ENCODE results near the gene ELAC1. TPM values are rescaled to one million over a fixed set of nuclear protein-coding genes. Genes with fewer than 3 reads are reported as not detected.

Gene ELAC1
- total RNA-seq, 1 experiment from 2014 or later: 4.4 TPM

DNA sequence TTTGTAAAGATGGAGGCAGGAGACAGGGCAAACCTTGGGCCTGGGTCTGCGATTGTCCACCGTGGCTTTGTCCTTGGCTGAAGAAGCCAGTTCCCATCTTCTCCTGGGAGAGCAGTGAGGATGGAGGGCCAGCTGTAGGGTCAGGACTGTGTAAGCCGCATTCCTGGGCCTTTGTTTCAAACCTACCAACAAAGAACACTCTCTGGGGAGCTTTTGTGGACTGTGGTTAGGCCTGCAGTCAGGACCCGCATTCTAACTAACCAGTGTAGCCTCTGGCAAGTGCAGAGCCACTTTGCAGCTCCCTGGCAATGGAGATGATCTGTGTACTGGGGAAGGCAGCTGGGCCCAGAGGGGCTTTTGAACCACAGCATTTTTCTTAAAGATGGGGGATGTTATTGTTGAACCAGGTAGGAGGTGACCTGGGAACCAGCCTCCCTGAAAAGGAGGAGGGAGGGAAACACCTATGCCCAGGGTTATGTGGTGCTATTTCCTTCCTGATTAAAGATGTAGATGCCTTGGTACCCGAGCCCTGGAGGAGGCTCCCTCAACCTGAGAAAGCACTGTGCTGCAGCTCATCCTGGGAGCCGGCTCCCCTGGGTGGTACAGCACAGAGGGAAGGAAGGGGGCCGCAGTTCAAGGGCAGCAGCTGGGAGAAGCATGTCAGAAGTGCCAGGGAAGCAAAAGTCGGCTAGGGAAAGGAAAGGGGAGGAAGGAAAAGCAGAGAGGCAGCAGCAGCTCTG, 49.5 kb downstream of the ELAC1 start:
- Histone ChIP-seq H3K9me2 (replicated peaks; ENCODE audit: low read length) (no peaks in the 10 kb centered on the region), H3K9ac (ENCODE audit: low read length) (no peak overlapping the region), H4K20me1 (ENCODE audit: low read length) (no peaks in the 10 kb centered on the region), H3K79me2 (ENCODE audit: low read length) (no peaks in the 10 kb centered on the region), H3K9me3 (ENCODE audit: low read length) (no peaks in the 10 kb centered on the region), H3K27me3 (ENCODE audit: low read length) (no peaks in the 10 kb centered on the region), H3F3A (ENCODE audit: low read length, unreplicated experiment) (no peaks in the 10 kb centered on the region), H3K36me3 (ENCODE audit: low read depth, low read length) (no peaks in the 10 kb centered on the region), H3K4me1 (ENCODE audit: insufficient read depth, low read length) (no peaks in the 10 kb centered on the region), H3K4me2 (ENCODE audit: low read length) (no peak overlapping the region), H3K27ac (ENCODE audit: low read length) (no peak overlapping the region), H2AFZ (ENCODE audit: low read length) (no peak overlapping the region), H3K4me3 (ENCODE audit: low read length) (no peak overlapping the region)
- DNase-seq: no peak
- no TSS peak for BruUV-seq (replicated peaks)
- ChIA-PET POLR2A (ENCODE audit: unreplicated experiment) (no interaction called here), CTCF (no interaction called here)
- no peak for ATAC-seq
- intact Hi-C loops (cut with micrococcal nuclease): no loop called here
- no peak for TF ChIP-seq EZH2phosphoT487 (IDR thresholded peaks at IDR 0.05; ENCODE audit: borderline replicate concordance, low read length)
- TF ChIP-seq EZH2 (IDR thresholded peaks at IDR 0.05; ENCODE audit: low read length, unreplicated experiment): no peak
- no peak for TF ChIP-seq CTCF (conservative IDR thresholded peaks at IDR 0.05; ENCODE audit: low read depth, low read length)

DNA sequence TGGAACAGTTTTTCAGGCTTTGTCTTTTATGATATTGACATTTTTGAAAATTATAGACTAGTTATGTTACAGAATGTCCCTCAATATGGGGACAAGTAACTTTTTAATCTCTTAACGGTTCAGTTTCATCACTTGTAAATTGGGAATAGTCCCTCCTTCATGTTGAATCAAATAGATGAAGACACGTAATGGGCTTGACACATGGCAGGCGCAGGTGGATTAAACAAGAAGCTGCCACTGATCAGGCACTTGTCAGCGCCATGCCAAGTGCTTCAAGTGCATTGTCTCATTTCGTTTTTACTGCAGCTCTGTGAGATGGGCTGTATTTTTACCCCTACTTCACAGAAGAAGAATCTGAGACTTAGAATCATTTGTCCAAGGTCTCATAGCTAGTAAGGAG, 52.7 kb downstream of the ELAC1 start:
- TF ChIP-seq EZH2phosphoT487 (IDR thresholded peaks at IDR 0.05; ENCODE audit: borderline replicate concordance, low read length) (no peak), EZH2 (IDR thresholded peaks at IDR 0.05; ENCODE audit: low read length, unreplicated experiment) (no peak), CTCF (conservative IDR thresholded peaks at IDR 0.05; ENCODE audit: low read depth, low read length) (no peak)
- ChIA-PET CTCF (no interaction called here), POLR2A (ENCODE audit: unreplicated experiment) (no interaction called here)
- ATAC-seq (no peak), DNase-seq (no peak)
- Histone ChIP-seq H3K9me3 (ENCODE audit: low read length) (no peaks in the 10 kb centered on the region), H4K20me1 (ENCODE audit: low read length) (no peaks in the 10 kb centered on the region), H2AFZ (ENCODE audit: low read length) (no peak overlapping the region), H3K4me1 (ENCODE audit: insufficient read depth, low read length) (no peaks in the 10 kb centered on the region), H3K36me3 (ENCODE audit: low read depth, low read length) (no peaks in the 10 kb centered on the region), H3K9ac (ENCODE audit: low read length) (no peak overlapping the region), H3K4me2 (ENCODE audit: low read length) (no peak overlapping the region), H3K4me3 (ENCODE audit: low read length) (no peak overlapping the region), H3K27me3 (ENCODE audit: low read length) (no peaks in the 10 kb centered on the region), H3K27ac (ENCODE audit: low read length) (no peak overlapping the region), H3K79me2 (ENCODE audit: low read length) (no peaks in the 10 kb centered on the region), H3F3A (ENCODE audit: low read length, unreplicated experiment) (no peaks in the 10 kb centered on the region), H3K9me2 (replicated peaks; ENCODE audit: low read length) (no peaks in the 10 kb centered on the region)
- no TSS peak for BruUV-seq (replicated peaks)
- intact Hi-C loops (cut with micrococcal nuclease): no loop called here

- Histone ChIP-seq H3K4me2 (ENCODE audit: low read length) (no peak overlapping the region), H3K4me3 (ENCODE audit: low read length) (no peak overlapping the region), H4K20me1 (ENCODE audit: low read length) (no peaks in the 10 kb centered on the region), H3K9ac (ENCODE audit: low read length) (no peak overlapping the region), H3K79me2 (ENCODE audit: low read length) (no peaks in the 10 kb centered on the region), H3K27ac (ENCODE audit: low read length) (no peak overlapping the region), H3K27me3 (ENCODE audit: low read length) (no peaks in the 10 kb centered on the region), H3K9me3 (ENCODE audit: low read length) (no peaks in the 10 kb centered on the region), H3K4me1 (ENCODE audit: insufficient read depth, low read length) (no peaks in the 10 kb centered on the region), H3K9me2 (replicated peaks; ENCODE audit: low read length) (no peaks in the 10 kb centered on the region), H2AFZ (ENCODE audit: low read length) (no peak overlapping the region), H3K36me3 (ENCODE audit: low read depth, low read length) (no peaks in the 10 kb centered on the region), H3F3A (ENCODE audit: low read length, unreplicated experiment) (no peaks in the 10 kb centered on the region)
- no peak for DNase-seq
- POLR2A ChIA-PET (ENCODE audit: unreplicated experiment): no interaction called here
- CTCF ChIA-PET: no interaction called here
- intact Hi-C loops (cut with micrococcal nuclease): no loop called here
- no TSS peak for BruUV-seq (replicated peaks)
- no peak for ATAC-seq
- TF ChIP-seq EZH2 (IDR thresholded peaks at IDR 0.05; ENCODE audit: low read length, unreplicated experiment) (no peak), CTCF (conservative IDR thresholded peaks at IDR 0.05; ENCODE audit: low read depth, low read length) (no peak), EZH2phosphoT487 (IDR thresholded peaks at IDR 0.05; ENCODE audit: borderline replicate concordance, low read length) (no peak)
These were observed 53.6 kb downstream of the ELAC1 start for GRCh38 chr18:51021226-51021965.

Measured in PC-3 (cell line).